HEK293 (cell line): ENCODE results near the gene ZNF747.

Experiments
- ELK4 ChIP-seq: IDR thresholded peaks from 2 replicates; pipeline ENCODE4 v1.6.1; 2011; ENCODE audit warnings: mild to moderate bottlenecking, low read depth, low read length, borderline replicate concordance
- HOXC10 ChIP-seq: sonication (generic); formaldehyde crosslinking; IDR thresholded peaks from 2 replicates; pipeline ENCODE4 v1.8.1; 2023; ENCODE audit warnings: mild to moderate bottlenecking, missing genetic modification reagents
- KLF16 ChIP-seq: fragments of 450-650 bp; formaldehyde crosslinking; IDR thresholded peaks from 2 replicates; pipeline ENCODE4 v1.5.1; 2017; ENCODE audit warnings: missing biosample characterization, missing genetic modification characterization
- MYNN ChIP-seq: fragments of 450-650 bp; formaldehyde crosslinking; IDR thresholded peaks from 2 replicates; pipeline ENCODE4 v1.5.1; 2016; ENCODE audit warnings: missing biosample characterization, missing genetic modification characterization, borderline replicate concordance
- OSR2 ChIP-seq: fragments of 450-650 bp; formaldehyde crosslinking; IDR thresholded peaks from 2 replicates; pipeline ENCODE4 v1.5.1; 2016; ENCODE audit warnings: missing biosample characterization, missing genetic modification characterization
- RBAK ChIP-seq: fragments of 450-650 bp; formaldehyde crosslinking; IDR thresholded peaks from 2 replicates; pipeline ENCODE4 v1.5.1; 2016; ENCODE audit warnings: missing biosample characterization, missing genetic modification characterization
- SETDB1 ChIP-seq: IDR thresholded peaks from one replicate; pipeline ENCODE4 v1.6.1; 2017; ENCODE audit warnings: mild to moderate bottlenecking, low read length, moderate library complexity, mixed read lengths; ENCODE audit not compliant: insufficient read length
- SP2 ChIP-seq: fragments of 450-650 bp; formaldehyde crosslinking; IDR thresholded peaks from 2 replicates; pipeline ENCODE4 v1.5.1; 2016; ENCODE audit warnings: missing biosample characterization, missing genetic modification characterization
- SP7 ChIP-seq: fragments of 450-650 bp; formaldehyde crosslinking; IDR thresholded peaks from 2 replicates; pipeline ENCODE4 v1.5.1; 2016; ENCODE audit warnings: missing biosample characterization, missing genetic modification characterization
- ZBTB7A ChIP-seq: fragments of 450-650 bp; formaldehyde crosslinking; IDR thresholded peaks from 2 replicates; pipeline ENCODE4 v1.5.1; 2016; ENCODE audit warnings: low read depth, missing biosample characterization, missing genetic modification characterization
- ZNF10 ChIP-seq: fragments of 450-650 bp; formaldehyde crosslinking; IDR thresholded peaks from 2 replicates; pipeline ENCODE4 v1.5.1; 2017; ENCODE audit warnings: missing biosample characterization, missing genetic modification characterization
- ZNF112 ChIP-seq: fragments of 450-650 bp; formaldehyde crosslinking; IDR thresholded peaks from 2 replicates; pipeline ENCODE4 v1.5.0; 2017; ENCODE audit warnings: missing biosample characterization, missing genetic modification characterization
- ZNF155 ChIP-seq: fragments of 450-650 bp; formaldehyde crosslinking; IDR thresholded peaks from 2 replicates; pipeline ENCODE4 v1.5.1; 2016; ENCODE audit warnings: missing biosample characterization, missing genetic modification characterization
- ZNF223 ChIP-seq: fragments of 450-650 bp; formaldehyde crosslinking; IDR thresholded peaks from 2 replicates; pipeline ENCODE4 v1.5.1; 2016; ENCODE audit warnings: missing biosample characterization, missing genetic modification characterization
- ZNF23 ChIP-seq: fragments of 450-650 bp; formaldehyde crosslinking; IDR thresholded peaks from 2 replicates; pipeline ENCODE4 v1.5.1; 2016; ENCODE audit warnings: missing biosample characterization, missing genetic modification characterization, borderline replicate concordance
- ZNF248 ChIP-seq: fragments of 450-650 bp; formaldehyde crosslinking; IDR thresholded peaks from 2 replicates; pipeline ENCODE4 v1.5.1; 2017; ENCODE audit warnings: missing biosample characterization, missing genetic modification characterization
- ZNF324 ChIP-seq: fragments of 450-650 bp; formaldehyde crosslinking; IDR thresholded peaks from 2 replicates; pipeline ENCODE4 v1.5.1; 2016; ENCODE audit warnings: missing biosample characterization, missing genetic modification characterization
- ZNF341 ChIP-seq: fragments of 450-650 bp; formaldehyde crosslinking; IDR thresholded peaks from 2 replicates; pipeline ENCODE4; 2016; ENCODE audit warnings: low read depth, missing biosample characterization, missing genetic modification characterization
- ZNF391 ChIP-seq: fragments of 450-650 bp; formaldehyde crosslinking; IDR thresholded peaks from 2 replicates; pipeline ENCODE4 v1.5.1; 2016; ENCODE audit warnings: low read depth, missing biosample characterization, missing genetic modification characterization, borderline replicate concordance
- ZNF48 ChIP-seq: fragments of 450-650 bp; formaldehyde crosslinking; IDR thresholded peaks from 2 replicates; pipeline ENCODE4 v1.5.1; 2016; ENCODE audit warnings: missing biosample characterization, missing genetic modification characterization
- ZNF529 ChIP-seq: fragments of 450-650 bp; formaldehyde crosslinking; IDR thresholded peaks from 2 replicates; pipeline ENCODE4 v1.5.1; 2017; ENCODE audit warnings: missing genetic modification characterization, missing biosample characterization; ENCODE audit not compliant: insufficient replicate concordance
- ZNF530 ChIP-seq: fragments of 450-650 bp; formaldehyde crosslinking; IDR thresholded peaks from 2 replicates; pipeline ENCODE4 v1.5.1; 2016; ENCODE audit warnings: low read depth, missing biosample characterization, missing genetic modification characterization
- ZNF580 ChIP-seq: fragments of 450-650 bp; formaldehyde crosslinking; IDR thresholded peaks from 2 replicates; pipeline ENCODE4 v1.5.1; 2016; ENCODE audit warnings: missing biosample characterization, missing genetic modification characterization
- ZNF660 ChIP-seq: fragments of 450-650 bp; IDR thresholded peaks from 2 replicates; pipeline ENCODE4 v1.5.1; 2018; ENCODE audit warnings: missing biosample characterization, mild to moderate bottlenecking, missing genetic modification characterization
- ZNF791 ChIP-seq: fragments of 450-650 bp; formaldehyde crosslinking; IDR thresholded peaks from 2 replicates; pipeline ENCODE4 v1.5.1; 2016; ENCODE audit warnings: missing biosample characterization, missing genetic modification characterization
- ZSCAN30 ChIP-seq: fragments of 450-650 bp; IDR thresholded peaks from 2 replicates; pipeline ENCODE4 v1.5.1; 2018; ENCODE audit warnings: missing biosample characterization, mild to moderate bottlenecking, missing genetic modification characterization, moderate library complexity
- ZXDB ChIP-seq: fragments of 450-650 bp; formaldehyde crosslinking; IDR thresholded peaks from 2 replicates; pipeline ENCODE4 v1.5.1; 2016; ENCODE audit warnings: missing biosample characterization, missing genetic modification characterization
- TF ChIP-seq, protein P1 (sequence below): fragments of 450-650 bp; formaldehyde crosslinking; IDR thresholded peaks from 2 replicates; pipeline ENCODE4 v1.5.1; 2016; ENCODE audit warnings: missing biosample characterization, missing genetic modification characterization
- TF ChIP-seq, protein P2 (sequence below): fragments of 450-650 bp; formaldehyde crosslinking; IDR thresholded peaks from 2 replicates; pipeline ENCODE4 v1.5.1; 2016; ENCODE audit warnings: missing biosample characterization, missing genetic modification characterization
- TF ChIP-seq, protein P3 (sequence below): fragments of 450-650 bp; formaldehyde crosslinking; IDR thresholded peaks from 2 replicates; pipeline ENCODE4; 2016; ENCODE audit warnings: missing biosample characterization, missing genetic modification characterization
- TF ChIP-seq, protein P4 (sequence below): fragments of 450-650 bp; formaldehyde crosslinking; IDR thresholded peaks from 2 replicates; pipeline ENCODE4 v1.5.1; 2016; ENCODE audit warnings: missing biosample characterization, missing genetic modification characterization

The ZNF747 gene

DNA sequence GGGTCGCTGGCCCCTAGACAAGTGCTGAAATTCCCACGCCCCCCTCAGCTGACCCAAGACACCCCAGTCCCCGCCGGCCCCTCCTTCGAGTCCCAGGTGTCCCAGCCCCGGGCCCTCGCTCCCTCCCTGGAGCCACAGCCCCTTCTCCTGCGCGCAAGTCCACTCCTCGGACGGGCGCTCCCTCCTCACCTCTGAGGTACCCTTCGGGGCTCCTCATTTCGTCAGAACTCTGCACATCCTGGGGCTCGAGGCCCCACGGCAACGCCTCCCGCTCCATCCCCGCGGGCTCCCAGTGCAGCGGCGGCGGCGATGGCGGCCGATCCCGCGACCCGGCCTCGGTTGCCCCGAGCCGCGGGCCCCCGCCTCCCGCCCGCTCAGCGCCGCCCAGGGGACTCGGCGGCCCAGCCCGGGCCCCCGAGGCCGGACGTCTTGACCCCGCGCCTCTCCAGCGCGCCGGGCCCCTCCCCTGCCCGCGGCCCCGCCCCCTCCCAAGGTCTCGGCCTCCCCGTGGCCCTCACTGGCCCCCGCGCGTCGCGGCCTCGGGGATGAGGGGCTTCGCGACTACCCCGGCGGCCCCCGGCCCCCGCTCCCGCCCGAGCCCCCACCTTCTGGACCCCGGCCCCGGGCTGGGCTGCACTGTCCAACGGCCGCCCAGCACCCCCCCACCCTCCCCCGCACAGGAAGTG is 8.4 kb downstream of the ZNF747 start, which contains the start of gene ZNF768 (continued):
- no peak for TF ChIP-seq ZNF660 (tag by site-specific recombination)
- TF ChIP-seq ELK4, result no peak
- no peak for TF ChIP-seq ZNF324
- no peak for TF ChIP-seq ZNF529 (tag by site-specific recombination)
- TF ChIP-seq ZNF580, result no peak
- TF ChIP-seq ZNF341, result 0 out of 2 replicates have a peak, but pooled peaks have one; percentile 11
- TF ChIP-seq, protein P1, sequence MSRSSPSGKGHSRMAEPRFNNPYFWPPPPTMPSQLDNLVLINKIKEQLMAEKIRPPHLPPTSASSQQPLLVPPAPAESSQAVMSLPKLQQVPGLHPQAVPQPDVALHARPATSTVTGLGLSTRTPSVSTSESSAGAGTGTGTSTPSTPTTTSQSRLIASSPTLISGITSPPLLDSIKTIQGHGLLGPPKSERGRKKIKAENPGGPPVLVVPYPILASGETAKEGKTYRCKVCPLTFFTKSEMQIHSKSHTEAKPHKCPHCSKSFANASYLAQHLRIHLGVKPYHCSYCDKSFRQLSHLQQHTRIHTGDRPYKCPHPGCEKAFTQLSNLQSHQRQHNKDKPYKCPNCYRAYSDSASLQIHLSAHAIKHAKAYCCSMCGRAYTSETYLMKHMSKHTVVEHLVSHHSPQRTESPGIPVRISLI (tag by site-specific recombination), result no peak
- TF ChIP-seq, protein P2, sequence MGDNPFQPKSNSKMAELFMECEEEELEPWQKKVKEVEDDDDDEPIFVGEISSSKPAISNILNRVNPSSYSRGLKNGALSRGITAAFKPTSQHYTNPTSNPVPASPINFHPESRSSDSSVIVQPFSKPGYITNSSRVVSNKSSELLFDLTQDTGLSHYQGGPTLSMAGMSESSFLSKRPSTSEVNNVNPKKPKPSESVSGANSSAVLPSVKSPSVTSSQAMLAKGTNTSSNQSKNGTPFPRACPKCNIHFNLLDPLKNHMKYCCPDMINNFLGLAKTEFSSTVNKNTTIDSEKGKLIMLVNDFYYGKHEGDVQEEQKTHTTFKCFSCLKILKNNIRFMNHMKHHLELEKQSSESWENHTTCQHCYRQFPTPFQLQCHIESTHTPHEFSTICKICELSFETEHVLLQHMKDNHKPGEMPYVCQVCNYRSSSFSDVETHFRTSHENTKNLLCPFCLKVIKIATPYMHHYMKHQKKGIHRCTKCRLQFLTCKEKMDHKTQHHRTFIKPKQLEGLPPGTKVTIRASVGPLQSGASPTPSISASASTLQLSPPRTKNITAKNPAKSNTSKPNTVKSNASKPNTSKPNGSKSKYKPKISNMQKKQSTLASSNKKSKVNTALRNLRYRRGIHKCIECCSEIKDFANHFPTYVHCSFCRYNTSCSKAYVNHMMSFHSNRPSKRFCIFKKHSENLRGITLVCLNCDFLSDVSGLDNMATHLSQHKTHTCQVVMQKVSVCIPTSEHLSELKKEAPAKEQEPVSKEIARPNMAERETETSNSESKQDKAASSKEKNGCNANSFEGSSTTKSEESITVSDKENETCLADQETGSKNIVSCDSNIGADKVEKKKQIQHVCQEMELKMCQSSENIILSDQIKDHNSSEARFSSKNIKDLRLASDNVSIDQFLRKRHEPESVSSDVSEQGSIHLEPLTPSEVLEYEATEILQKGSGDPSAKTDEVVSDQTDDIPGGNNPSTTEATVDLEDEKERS (tag by site-specific recombination), result no peak
- no peak for TF ChIP-seq SP7
- TF ChIP-seq ZNF23 (tag by site-specific recombination), result no peak
- no peak for TF ChIP-seq ZSCAN30
- TF ChIP-seq ZNF248 (tag by site-specific recombination), result no peak
- TF ChIP-seq, protein P3, sequence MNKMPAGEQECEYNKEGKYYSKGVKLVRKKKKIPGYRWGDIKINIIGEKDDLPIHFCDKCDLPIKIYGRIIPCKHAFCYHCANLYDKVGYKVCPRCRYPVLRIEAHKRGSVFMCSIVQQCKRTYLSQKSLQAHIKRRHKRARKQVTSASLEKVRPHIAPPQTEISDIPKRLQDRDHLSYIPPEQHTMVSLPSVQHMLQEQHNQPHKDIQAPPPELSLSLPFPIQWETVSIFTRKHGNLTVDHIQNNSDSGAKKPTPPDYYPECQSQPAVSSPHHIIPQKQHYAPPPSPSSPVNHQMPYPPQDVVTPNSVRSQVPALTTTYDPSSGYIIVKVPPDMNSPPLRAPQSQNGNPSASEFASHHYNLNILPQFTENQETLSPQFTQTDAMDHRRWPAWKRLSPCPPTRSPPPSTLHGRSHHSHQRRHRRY (tag by site-specific recombination), result peak; percentile 22; the same call in 1 of the 2 replicates
- TF ChIP-seq ZNF223 (tag by site-specific recombination), result no peak
- no peak for TF ChIP-seq OSR2 (tag by site-specific recombination)
- TF ChIP-seq ZNF112 (tag by site-specific recombination), result no peak
- peak; percentile 33 for TF ChIP-seq SP2 (tag by site-specific recombination)
- TF ChIP-seq ZNF791, result no peak
- no peak for TF ChIP-seq ZNF530 (tag by site-specific recombination)
- no peak for TF ChIP-seq MYNN (tag by site-specific recombination)
- TF ChIP-seq, protein P4, sequence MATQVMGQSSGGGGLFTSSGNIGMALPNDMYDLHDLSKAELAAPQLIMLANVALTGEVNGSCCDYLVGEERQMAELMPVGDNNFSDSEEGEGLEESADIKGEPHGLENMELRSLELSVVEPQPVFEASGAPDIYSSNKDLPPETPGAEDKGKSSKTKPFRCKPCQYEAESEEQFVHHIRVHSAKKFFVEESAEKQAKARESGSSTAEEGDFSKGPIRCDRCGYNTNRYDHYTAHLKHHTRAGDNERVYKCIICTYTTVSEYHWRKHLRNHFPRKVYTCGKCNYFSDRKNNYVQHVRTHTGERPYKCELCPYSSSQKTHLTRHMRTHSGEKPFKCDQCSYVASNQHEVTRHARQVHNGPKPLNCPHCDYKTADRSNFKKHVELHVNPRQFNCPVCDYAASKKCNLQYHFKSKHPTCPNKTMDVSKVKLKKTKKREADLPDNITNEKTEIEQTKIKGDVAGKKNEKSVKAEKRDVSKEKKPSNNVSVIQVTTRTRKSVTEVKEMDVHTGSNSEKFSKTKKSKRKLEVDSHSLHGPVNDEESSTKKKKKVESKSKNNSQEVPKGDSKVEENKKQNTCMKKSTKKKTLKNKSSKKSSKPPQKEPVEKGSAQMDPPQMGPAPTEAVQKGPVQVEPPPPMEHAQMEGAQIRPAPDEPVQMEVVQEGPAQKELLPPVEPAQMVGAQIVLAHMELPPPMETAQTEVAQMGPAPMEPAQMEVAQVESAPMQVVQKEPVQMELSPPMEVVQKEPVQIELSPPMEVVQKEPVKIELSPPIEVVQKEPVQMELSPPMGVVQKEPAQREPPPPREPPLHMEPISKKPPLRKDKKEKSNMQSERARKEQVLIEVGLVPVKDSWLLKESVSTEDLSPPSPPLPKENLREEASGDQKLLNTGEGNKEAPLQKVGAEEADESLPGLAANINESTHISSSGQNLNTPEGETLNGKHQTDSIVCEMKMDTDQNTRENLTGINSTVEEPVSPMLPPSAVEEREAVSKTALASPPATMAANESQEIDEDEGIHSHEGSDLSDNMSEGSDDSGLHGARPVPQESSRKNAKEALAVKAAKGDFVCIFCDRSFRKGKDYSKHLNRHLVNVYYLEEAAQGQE (tag by site-specific recombination), result peak; percentile 98
- no peak for TF ChIP-seq ZNF48 (tag by site-specific recombination)
- no peak for TF ChIP-seq ZNF155 (tag by site-specific recombination)
- TF ChIP-seq ZXDB (tag by site-specific recombination), result 0 out of 2 replicates have a peak, but pooled peaks have one; percentile 23
- no peak for TF ChIP-seq HOXC10 (CRISPR knock-in tag)
- no peak for TF ChIP-seq KLF16 (tag by site-specific recombination)
- TF ChIP-seq ZNF391 (tag by site-specific recombination), result peak; percentile 51; the same call in 1 of the 2 replicates
- no peak for TF ChIP-seq RBAK
- peak; percentile 52; the same call in 1 of the 2 replicates for TF ChIP-seq ZBTB7A (tag by site-specific recombination)
- TF ChIP-seq SETDB1, result no peak
- TF ChIP-seq ZNF10 (tag by site-specific recombination), result no peak
